HG02852 (cell line): ENCODE data around the gene KIAA1755.

Source experiments
- ATAC-seq: cut with Tn5 transposase; IDR thresholded peaks from one replicate; pipeline ENCODE4 v1.9.1; 2021; ENCODE audit warnings: mild to moderate bottlenecking, moderate library complexity; ENCODE audit not compliant: unreplicated experiment

The KIAA1755 gene

GRCh38 chr20:38190936-38191371 is 69.6 kb downstream of the KIAA1755 start:
- ATAC-seq = no peak

DNA sequence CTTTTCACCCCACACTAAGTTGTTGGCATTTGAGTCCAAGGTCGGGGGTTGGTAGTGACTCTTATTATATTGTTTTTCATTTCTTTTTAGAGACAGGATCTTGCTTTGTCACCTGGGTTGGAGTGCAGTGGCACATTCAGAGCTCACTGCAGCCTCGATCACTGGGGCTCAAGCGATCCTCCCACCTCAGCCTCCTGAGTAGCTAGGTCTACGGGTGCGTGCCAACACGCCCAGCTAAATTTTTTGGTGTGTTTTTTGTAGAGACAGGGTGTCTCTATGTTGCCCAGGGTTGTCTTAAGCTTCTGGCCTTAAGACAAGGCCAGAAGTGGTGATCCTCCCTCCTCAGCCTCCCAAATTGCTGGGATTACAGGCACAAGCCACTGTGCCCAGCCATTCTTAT is 70.4 kb downstream of the KIAA1755 start:
- no peak for ATAC-seq

DNA sequence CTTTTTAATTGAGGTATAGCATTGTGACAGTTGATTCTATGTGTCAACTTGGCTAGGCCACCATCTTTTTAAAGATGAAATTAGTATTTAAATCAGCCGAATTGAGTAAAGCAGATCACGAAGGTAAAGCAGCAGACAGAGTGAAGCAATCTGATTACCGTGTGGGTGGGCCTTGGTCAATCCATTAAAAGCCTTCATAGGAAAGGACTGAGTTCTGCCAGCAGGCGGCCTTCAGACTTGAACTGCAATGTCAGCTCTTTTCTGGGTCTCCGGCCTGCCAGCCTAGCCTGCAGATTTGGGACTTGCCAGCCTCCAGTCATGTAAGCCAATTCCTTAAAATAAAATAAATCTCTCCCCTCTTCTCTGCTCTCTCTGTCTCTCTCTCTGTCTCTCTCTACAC is 73.0 kb downstream of the KIAA1755 start:
- no peak for ATAC-seq

- ATAC-seq = no peak
Observed at GRCh38 chr20:38186788-38187221, 73.7 kb downstream of the KIAA1755 start.

GRCh38 chr20:38184101-38184500 is 76.4 kb downstream of the KIAA1755 start:
- ATAC-seq = no peak

DNA sequence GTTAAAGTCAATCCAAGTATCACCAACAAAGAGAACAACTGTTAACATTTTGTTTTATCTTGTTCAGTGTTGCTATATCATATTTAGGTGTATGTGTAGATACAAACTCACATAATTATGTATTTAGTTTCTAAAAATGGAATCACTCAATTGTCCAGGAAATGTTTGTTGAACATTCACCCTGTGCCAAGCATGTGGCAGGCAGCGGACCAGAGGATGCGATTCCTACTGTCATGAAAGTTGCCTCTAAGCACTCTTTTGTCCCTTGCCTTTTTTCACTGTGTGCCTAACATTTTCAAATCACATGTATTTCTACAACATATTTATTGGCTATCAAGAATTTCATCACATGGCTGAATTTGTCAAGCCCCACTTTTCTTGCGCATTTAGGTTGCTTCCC is 78.6 kb downstream of the KIAA1755 start:
- no peak for ATAC-seq

DNA sequence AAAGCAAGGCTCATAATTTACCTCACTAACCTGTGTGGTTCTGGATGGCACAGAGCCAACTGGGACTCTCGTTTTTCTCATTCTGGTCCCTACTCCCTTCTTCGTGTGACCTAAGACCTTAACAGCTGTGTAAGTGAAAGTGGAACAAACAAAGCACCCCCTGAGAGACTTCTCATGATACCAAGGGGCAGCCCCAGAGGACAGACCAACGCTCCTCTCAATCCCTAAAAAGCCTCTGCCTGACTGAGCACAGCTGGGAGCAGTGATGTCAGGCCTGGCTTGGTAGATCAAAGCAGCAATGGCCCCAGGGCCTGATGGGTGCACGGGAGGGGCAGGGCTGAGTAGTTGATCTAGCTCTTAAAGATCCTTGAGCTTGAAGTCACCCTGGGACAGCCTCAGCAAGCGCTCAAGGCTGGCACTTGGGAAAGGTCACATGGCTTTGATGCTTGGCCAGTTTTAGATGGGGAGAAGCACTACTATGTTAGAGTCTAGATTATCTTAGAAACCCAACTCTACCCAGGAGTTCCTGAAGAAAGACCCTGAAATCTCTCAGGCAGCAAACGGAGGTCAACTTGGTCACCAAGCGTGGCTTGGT is 79.2 kb downstream of the KIAA1755 start:
- peak; percentile 80 for ATAC-seq

DNA sequence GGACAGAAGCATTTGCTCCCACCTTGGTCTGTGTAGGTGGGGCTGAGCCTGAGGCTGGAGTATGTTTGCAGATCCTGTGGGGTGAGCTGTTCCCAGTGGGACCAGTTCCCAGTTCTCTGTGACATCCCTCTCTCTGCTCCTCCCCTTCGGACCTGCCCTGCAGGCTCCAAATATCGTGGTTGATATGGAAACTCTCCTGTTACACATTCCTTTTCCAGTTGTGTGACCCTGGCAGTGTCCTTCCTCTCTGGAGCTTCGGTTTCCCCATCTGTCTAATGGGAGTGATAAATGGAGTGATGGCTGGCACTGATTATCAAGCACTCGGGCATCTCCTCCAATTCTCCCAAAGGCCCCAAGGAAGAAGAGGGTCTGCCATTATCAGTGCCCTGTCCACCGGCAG is 79.8 kb downstream of the KIAA1755 start:
- no peak for ATAC-seq

DNA sequence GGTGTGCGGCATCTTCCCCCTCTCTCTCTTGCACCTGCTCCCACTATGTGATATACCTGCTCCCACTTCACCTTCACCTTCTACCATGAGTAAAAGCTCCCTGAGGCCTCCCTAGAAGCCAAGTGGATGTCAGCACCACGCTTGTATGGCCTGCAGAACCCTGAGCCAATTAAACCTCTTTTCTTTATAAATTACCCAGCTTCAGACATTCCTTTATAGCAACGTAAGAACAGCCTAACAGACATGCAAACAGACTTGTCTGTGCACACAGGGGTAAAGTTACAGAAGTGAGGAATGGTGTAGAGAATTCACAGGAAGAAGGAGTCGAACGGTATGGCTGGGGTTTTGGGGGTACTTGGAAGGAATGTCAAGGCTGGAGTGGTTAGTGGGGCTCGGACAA is 80.7 kb downstream of the KIAA1755 start:
- no peak for ATAC-seq

DNA sequence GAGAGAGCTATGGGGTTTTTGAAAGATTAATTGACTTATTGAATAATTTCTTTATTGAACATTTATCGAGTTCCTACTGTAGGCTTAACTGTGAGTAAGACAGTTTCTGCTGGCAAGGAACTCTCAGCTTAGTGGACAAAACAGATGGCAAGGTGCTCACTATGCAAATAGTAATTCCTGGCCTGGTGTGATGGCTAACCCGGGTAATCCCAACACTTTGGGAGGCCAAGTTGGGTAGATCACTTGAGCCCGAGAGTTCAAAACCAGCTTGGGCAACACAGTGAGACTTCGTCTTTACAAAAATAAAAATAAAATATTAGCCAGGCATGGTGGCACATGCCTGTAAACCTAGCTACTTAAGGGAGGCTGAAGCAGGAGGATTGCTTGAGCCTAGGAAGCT is 82.0 kb downstream of the KIAA1755 start:
- no peak for ATAC-seq

DNA sequence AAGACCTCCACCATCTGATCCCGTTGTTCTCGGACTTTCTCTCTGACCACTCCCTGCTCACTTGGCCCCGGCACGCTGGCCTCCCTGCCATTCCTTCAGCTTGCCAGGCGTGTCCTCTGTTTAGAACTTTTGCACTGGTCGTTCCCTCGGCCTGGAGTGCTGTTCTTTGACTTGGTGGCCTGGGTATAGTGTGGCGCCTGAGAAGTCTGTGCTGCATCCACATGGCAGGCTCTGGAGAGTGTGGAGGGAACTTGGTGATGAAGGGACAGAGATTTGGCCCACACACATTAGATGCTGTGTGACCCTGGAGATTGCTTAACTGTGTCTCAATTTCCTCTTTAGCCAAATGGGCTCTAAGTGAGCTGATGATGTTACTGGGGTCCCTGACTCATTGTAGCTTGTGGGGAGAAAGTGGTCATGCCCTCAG is 82.5 kb downstream of the KIAA1755 start:
- ATAC-seq = no peak

GRCh38 chr20:38177201-38177600 is 83.3 kb downstream of the KIAA1755 start:
- no peak for ATAC-seq

- ATAC-seq = no peak
Observed at GRCh38 chr20:38175304-38176180, 85.0 kb downstream of the KIAA1755 start.

DNA sequence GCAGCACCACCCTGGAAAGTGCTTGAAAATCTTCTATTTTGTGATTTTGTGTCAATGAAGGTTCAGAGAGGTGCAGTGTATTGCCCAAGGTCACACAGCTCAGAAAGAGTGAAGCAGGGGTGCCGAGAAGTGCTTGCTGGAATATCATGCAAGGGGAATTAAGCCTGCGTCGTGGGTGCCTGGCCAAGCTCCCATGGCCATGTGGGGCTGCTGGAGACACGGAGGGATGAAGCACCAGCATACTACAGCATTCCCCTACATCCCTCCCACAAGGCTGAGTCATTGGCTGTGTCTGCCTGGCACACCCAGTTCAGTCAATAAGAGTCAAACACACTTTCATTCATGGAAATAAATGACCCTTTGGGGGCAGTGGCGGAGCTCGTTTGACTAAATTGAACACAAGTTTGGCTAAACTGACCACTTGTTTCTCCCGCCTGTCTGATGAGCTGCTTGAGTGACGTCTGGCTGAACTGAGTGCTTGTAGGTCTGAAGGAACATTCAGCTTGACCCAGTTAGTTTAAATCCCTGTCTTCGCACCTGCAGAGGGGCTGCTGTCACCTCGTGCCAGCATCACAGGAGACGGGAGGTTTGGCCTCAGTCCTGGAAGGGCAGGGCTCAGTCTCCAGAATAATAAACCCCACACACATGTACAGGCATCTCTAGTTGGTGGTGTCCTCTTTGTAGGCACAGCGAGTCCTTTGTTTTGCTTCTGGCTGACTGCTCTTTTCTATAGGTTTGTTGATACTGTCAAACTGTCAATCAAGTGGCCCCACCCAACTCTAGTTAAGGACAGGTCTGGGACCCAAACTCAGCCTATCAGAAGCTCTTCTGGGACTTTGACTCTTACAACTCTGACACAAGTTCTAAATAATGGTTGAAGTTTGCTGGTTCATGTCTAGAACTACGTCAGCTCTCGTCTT is 87.0 kb downstream of the KIAA1755 start:
- no peak for ATAC-seq

DNA sequence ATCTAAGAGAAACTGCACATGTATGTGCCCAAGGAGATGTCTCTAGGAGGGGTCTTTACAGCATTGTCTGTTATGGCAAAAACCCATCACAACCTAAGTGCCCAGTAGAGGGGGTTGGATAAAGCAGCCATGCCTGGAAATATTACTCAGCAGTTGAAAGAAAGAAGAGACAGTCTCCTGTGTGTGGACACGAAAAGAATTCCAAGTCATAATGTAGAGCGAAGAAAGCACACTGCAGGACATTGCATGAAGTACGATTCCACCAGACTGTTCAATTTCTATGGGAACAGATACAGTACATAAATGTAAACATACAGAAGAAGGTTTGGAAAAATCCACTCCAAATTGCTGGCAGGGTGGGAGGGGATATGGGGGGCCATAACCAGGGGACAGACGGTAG is 88.1 kb downstream of the KIAA1755 start:
- no peak for ATAC-seq

- no peak for ATAC-seq
Observed at GRCh38 chr20:38171675-38172043, 88.9 kb downstream of the KIAA1755 start.

DNA sequence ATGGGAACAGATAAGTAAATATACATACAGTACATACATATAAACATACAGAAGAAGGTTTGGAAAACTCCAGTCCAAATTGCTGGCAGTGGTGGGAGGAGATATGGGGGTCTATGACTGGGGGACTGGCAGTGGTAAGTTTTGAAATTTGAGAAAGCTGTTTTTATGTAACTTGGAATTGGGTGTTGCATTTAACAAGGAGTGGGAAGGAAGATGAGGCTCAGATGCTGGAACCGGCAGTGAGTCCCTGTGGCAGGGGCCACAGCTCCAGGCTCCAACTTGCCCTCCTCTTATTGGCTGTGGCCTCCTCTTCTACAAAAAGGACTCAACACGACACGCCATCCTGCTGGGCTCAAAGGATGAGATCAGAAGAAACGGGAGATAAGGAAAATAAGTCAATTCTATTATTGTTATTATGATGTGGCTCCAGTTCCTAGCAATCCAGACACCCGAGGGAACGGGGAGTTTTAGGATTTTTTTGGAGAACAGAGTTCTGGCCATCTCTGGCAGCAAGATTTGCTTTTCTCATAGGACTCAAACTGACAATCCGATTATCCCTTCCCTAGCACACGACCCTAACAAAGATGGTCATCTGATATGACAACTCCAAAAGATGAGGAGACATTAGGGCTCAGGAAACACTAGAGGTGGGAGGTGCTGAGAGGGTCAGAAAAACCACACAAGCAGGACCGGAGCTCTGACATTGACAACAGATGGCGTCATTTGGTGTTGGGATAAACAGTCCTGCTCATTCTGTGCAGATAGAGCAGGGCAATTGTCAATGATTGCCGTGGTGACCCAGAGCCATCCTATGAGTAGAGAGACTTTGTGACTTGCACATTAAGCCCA is 89.5 kb downstream of the KIAA1755 start:
- ATAC-seq = no peak

- no peak for ATAC-seq
Observed at GRCh38 chr20:38170219-38170825, 90.2 kb downstream of the KIAA1755 start.

DNA sequence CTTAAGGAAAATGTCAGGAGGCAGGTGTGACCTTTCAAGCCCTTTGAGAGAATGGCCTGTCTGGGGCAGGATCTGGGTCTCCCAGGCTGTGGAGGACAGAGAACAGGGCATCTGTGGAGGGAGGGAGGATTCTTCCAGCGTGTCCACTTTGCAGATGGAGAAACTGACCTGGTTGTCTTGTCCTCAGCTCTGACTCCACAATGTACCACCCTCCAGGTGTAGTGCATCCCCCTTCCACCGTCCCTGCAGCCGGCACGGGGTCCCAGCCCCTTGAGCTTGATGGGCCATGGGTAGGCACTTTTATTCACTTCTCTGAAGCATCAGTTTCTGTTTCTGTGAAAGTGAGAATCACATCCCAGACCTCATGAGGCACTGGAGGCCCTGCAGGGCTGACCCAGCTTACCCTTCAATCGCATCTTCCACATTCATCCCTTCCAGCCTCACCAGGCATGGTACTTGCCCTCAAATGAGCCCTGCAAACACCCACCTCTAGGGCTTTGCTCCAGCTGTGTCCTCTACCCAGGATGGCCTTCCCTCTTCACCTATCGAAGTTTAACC is 90.8 kb downstream of the KIAA1755 start:
- ATAC-seq = no peak
